ENCODE results near the gene SBSN. TPM values are rescaled to one million over a fixed set of nuclear protein-coding genes. Genes with fewer than 3 reads are reported as not detected.

Gene SBSN
- total and polyA plus RNA-seq, 2 experiments from 2014 or later: 0.19 TPM; not detected in 1

GRCh38 chr19:35543280-35544109, 15.4 kb upstream of the SBSN start:
- no peaks in the 10 kb centered on the region for H3K9me2 ChIP-seq (replicated peaks; ENCODE audit: insufficient read depth)

GRCh38 chr19:35542209-35542608, 14.1 kb upstream of the SBSN start:
- Histone ChIP-seq H2AFZ (no peak overlapping the region), H3K36me3 (replicated peaks; ENCODE audit: insufficient read depth, low read depth) (no peaks in the 10 kb centered on the region), H3K4me2 (no peak overlapping the region), H3K79me2 (peaks cover 32% of the 10 kb centered on the region), H3K27me3 (no peaks in the 10 kb centered on the region), H4K20me1 (ENCODE audit: insufficient read depth, poor library complexity, severe bottlenecking) (no peaks in the 10 kb centered on the region), H3K4me1 (ENCODE audit: insufficient read depth) (peaks cover 15% of the 10 kb centered on the region), H3K9me2 (replicated peaks; ENCODE audit: insufficient read depth) (no peaks in the 10 kb centered on the region), H3K4me3 (no peak overlapping the region), H3K9me3 (ENCODE audit: low read depth) (no peaks in the 10 kb centered on the region), H3K27ac (no peak overlapping the region)
- WGBS (ENCODE audit: low lambda C conversion rate, missing lambda C conversion rate): 97% methylated on average over 11 of the region's 11 CpGs
- TF ChIP-seq CTCF (IDR thresholded peaks at IDR 0.05; ENCODE audit: poor library complexity) (no peak), EZH2 (IDR thresholded peaks at IDR 0.05; ENCODE audit: borderline replicate concordance) (no peak), EZH2phosphoT487 (IDR thresholded peaks at IDR 0.05; ENCODE audit: low read depth, severe bottlenecking, unreplicated experiment) (no peak)
- no peak for DNase-seq (ENCODE audit: low spot score)

More at GRCh38 chr19:35543280-35544109, 15.4 kb upstream of the SBSN start:
- H3K79me2 ChIP-seq: peaks cover 35% of the 10 kb centered on the region
- H3K4me3 ChIP-seq: no peak overlapping the region
- no peak for TF ChIP-seq CTCF (IDR thresholded peaks at IDR 0.05; ENCODE audit: poor library complexity)
- peaks cover 15% of the 10 kb centered on the region for H3K4me1 ChIP-seq (ENCODE audit: insufficient read depth)
- H3K27ac ChIP-seq: no peak overlapping the region
- H3K27me3 ChIP-seq: no peaks in the 10 kb centered on the region
- WGBS (ENCODE audit: low lambda C conversion rate, missing lambda C conversion rate): 94% methylated on average over 15 of the region's 15 CpGs
- H3K36me3 ChIP-seq (replicated peaks; ENCODE audit: insufficient read depth, low read depth): no peaks in the 10 kb centered on the region
- no peaks in the 10 kb centered on the region for H3K9me3 ChIP-seq (ENCODE audit: low read depth)
- no peak for DNase-seq (ENCODE audit: low spot score)
- H4K20me1 ChIP-seq (ENCODE audit: insufficient read depth, poor library complexity, severe bottlenecking): no peaks in the 10 kb centered on the region
- no peak overlapping the region for H3K4me2 ChIP-seq
- H2AFZ ChIP-seq: no peak overlapping the region

GRCh38 chr19:35540356-35540927, 12.3 kb upstream of the SBSN start:
- H3K4me2 ChIP-seq: no peak overlapping the region
- H3K79me2 ChIP-seq: peaks cover 16% of the 10 kb centered on the region
- H3K36me3 ChIP-seq (replicated peaks; ENCODE audit: insufficient read depth, low read depth): no peaks in the 10 kb centered on the region
- H2AFZ ChIP-seq: no peak overlapping the region
- no peaks in the 10 kb centered on the region for H3K9me2 ChIP-seq (replicated peaks; ENCODE audit: insufficient read depth)
- no peak overlapping the region for H3K4me3 ChIP-seq
- TF ChIP-seq CTCF (IDR thresholded peaks at IDR 0.05; ENCODE audit: poor library complexity) (no peak), EZH2phosphoT487 (IDR thresholded peaks at IDR 0.05; ENCODE audit: low read depth, severe bottlenecking, unreplicated experiment) (no peak), EZH2 (IDR thresholded peaks at IDR 0.05; ENCODE audit: borderline replicate concordance) (no peak)
- peaks cover 7% of the 10 kb centered on the region for H3K4me1 ChIP-seq (ENCODE audit: insufficient read depth)
- no peak for DNase-seq (ENCODE audit: low spot score)
- no peaks in the 10 kb centered on the region for H3K27me3 ChIP-seq
- H3K9me3 ChIP-seq (ENCODE audit: low read depth): no peaks in the 10 kb centered on the region
- WGBS (ENCODE audit: low lambda C conversion rate, missing lambda C conversion rate): 91% methylated on average over 7 of the region's 7 CpGs
- H3K27ac ChIP-seq: no peak overlapping the region
- no peaks in the 10 kb centered on the region for H4K20me1 ChIP-seq (ENCODE audit: insufficient read depth, poor library complexity, severe bottlenecking)

Data from hepatocyte (in vitro differentiated cells).